GM12873 (cell line): ENCODE results near the gene ST7.

ENCODE experiments used
- CTCF ChIP-seq: IDR thresholded peaks from 2 replicates; pipeline ENCODE4 v1.5.1; 2012; ENCODE audit warnings: low read depth, mild to moderate bottlenecking, moderate library complexity, low read length, control low read depth; ENCODE audit not compliant: insufficient read depth; ENCODE audit errors: missing control alignments

Gene ST7

DNA sequence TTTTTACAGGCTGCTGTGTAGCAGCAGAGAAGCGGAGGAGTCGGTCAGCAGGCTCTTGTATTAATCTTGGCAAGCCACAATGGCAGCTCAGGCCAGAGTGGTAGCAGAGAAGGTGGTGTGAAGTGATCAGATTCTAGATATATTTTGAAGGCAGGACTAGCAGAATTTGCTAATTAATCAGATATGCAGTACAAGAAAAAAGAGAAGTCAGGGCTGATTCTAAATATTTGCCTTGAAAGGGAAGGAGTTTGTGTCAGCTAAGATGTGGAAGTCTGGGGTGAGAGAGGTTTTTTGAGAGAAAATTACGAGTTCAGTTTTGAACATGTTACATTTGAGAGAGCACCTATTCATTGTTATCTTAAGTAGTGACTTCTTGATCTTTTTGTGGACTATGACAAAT, 193.2 kb downstream of the ST7 start:
- no peak for TF ChIP-seq CTCF

GRCh38 chr7:117148971-117149370, 195.7 kb downstream of the ST7 start:
- TF ChIP-seq CTCF = no peak

DNA sequence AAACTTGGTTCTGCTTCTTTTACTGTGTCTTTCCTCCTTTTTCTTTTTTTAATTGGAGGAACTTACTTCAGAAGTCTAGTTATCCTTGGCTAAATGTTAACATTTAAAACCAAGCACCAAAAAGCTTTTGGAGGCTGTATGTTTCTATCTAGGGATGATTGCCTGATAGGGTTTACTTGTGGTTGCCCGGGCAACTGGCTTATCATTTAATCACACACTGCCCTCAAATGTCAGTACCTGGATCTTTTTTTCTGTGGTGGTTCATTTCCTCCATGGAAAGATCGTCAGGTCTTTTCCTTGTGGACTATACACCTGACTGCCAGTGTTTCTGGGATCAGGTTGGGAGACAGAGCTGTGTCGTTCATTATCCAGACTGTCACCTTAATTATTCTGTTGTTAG, 196.4 kb downstream of the ST7 start:
- no peak for TF ChIP-seq CTCF

DNA sequence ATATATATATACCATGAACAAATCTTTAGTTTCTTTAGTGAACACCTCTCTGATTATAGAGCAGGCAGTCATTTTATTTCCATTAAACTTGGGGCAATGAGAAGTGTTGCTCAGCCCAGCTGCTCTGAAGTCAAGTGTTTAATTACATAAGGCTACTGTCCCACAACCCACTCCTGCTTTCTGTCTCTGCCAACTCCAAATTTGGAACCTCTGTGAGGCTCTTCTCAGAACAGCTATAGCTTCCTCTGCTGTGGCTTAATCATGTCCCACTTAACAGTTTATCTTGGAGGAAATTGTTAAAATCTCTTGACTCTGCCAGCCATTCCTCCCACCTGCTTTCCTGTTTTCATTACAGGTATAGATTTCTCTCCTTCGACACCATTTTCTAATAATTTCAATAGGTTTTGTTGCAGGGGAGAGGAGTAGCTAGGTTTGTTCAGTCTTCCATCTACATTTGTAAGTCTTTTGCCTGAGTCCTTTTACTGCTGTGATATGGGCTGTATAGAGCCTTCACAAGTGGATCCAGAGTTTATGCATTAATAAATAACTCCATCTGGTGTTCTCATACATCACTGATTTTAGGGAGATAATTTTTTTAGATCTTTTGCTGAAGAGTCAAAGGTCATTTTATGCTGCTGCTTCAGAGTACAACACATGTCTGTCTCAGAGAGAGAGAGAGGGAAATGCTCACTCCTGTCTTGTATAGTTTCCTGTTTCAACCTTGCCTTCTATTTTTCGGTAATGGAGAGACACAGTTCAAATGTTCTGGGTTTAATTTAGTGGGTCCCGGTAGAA, 199.1 kb downstream of the ST7 start:
- TF ChIP-seq CTCF = no peak

DNA sequence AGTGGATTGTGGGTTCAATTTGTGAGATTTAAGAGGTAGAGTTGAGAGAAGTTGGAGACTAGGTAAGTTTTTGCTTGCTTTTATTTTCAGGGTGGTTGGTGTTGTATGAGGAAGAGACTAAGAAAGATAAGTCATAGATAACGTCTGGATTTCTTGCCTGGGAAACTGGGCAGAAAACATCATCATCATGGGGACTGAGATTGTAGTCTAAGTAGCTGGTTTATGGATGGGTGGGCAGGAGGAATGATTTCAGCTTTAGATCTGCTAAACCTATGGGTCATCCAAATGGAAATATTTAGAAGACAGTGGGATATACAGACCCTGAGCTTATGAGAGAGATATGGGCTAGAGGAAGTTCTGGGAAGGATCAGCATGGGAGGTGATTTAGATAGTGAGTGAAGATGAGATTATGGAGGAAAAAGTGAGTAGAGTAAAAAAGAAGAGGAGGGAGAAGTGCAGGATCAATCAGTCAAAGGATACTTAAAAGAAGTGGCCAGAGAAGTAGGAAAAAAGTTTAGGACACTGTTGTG, 199.8 kb downstream of the ST7 start:
- TF ChIP-seq CTCF = no peak

DNA sequence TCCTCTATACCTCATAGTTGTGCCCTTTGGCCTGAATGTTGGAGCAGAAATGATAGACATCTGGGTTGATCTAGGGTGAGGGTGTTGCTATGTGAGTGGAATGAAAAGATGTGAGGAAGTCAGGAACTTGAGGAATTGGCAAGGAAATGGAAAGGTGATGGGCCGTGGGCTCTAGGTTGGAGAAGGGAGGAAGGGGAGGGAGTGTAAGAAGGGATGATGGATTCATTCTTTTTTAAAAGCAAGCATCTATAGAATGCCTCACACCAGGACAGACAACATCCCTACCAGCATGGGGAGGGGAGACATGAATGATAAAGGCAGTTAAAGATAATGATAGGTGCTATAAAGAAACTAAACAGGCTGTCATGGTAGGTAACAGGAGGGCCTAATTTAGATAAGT, 201.4 kb downstream of the ST7 start:
- TF ChIP-seq CTCF = no peak

GRCh38 chr7:117155694-117156093, 202.4 kb downstream of the ST7 start:
- no peak for TF ChIP-seq CTCF
